ENCODE results near the gene B3GNT3. TPM values are rescaled to one million over a fixed set of nuclear protein-coding genes. Genes with fewer than 3 reads are reported as not detected.
A peak's percentile ranks its signal among the peaks of the same experiment; 100 is the strongest.

Gene B3GNT3
- total and polyA plus RNA-seq, 2 of the 13 experiments (the other 11 are each of a cell fraction or from before 2014, with no cell fraction given): 0.86 to 4.0 TPM

GRCh38 chr19:17765069-17765618 is 29.8 kb upstream of the B3GNT3 start (continued):
- TF ChIP-seq RAD51 (IDR thresholded peaks at IDR 0.05; ENCODE audit: borderline replicate concordance): no peak
- peak; percentile 26; the same call in 1 of the 2 replicates for TF ChIP-seq THAP9 (CRISPR knock-in tag; IDR thresholded peaks at IDR 0.05; ENCODE audit: borderline replicate concordance)
- TF ChIP-seq HIC2 (CRISPR knock-in tag; IDR thresholded peaks at IDR 0.05; ENCODE audit: low read depth): peak; percentile 67; the same call in 1 of the 2 replicates
- TF ChIP-seq ATAD3A (CRISPR knock-in tag; IDR thresholded peaks at IDR 0.05): no peak
- TF ChIP-seq SAFB2 (CRISPR knock-in tag; IDR thresholded peaks at IDR 0.05; ENCODE audit: borderline replicate concordance, low read depth): no peak
- no peak for TF ChIP-seq NBN (conservative IDR thresholded peaks at IDR 0.05)
- no peak for TF ChIP-seq WIZ (CRISPR knock-in tag; IDR thresholded peaks at IDR 0.05)
- TF ChIP-seq NFRKB (IDR thresholded peaks at IDR 0.05): no peak
- TF ChIP-seq ATF6 (CRISPR knock-in tag; conservative IDR thresholded peaks at IDR 0.05): no peak
- TF ChIP-seq ESRRA (CRISPR knock-in tag; IDR thresholded peaks at IDR 0.05; ENCODE audit: low read depth): peak; percentile 71
- peak; percentile 51; the same call in 1 of the 2 replicates for TF ChIP-seq ZNF331 (CRISPR knock-in tag; IDR thresholded peaks at IDR 0.05)
- TF ChIP-seq ZNF256 (CRISPR knock-in tag; conservative IDR thresholded peaks at IDR 0.05): no peak
- TF ChIP-seq ZNF44 (CRISPR knock-in tag; IDR thresholded peaks at IDR 0.05): no peak
- no peak for TF ChIP-seq ZNF367 (CRISPR knock-in tag; IDR thresholded peaks at IDR 0.05; ENCODE audit: borderline replicate concordance)
- no peak for TF ChIP-seq SATB2 (CRISPR knock-in tag; IDR thresholded peaks at IDR 0.05)
- TF ChIP-seq TOE1 (CRISPR knock-in tag; IDR thresholded peaks at IDR 0.05): no peak
- peak; percentile 68; the same call in 1 of the 2 replicates for TF ChIP-seq YEATS2 (CRISPR knock-in tag; IDR thresholded peaks at IDR 0.05; ENCODE audit: borderline replicate concordance)
- no peak for TF ChIP-seq ZNF749 (CRISPR knock-in tag; IDR thresholded peaks at IDR 0.05; ENCODE audit: borderline replicate concordance)
- TF ChIP-seq ZNF441 (CRISPR knock-in tag; IDR thresholded peaks at IDR 0.05; ENCODE audit: borderline replicate concordance): 0 out of 2 replicates have a peak, but pooled peaks have one; percentile 29
- peak; percentile 32; the same call in 1 of the 2 replicates for TF ChIP-seq TFE3 (CRISPR knock-in tag; IDR thresholded peaks at IDR 0.05)
- peak; percentile 40; the same call in 1 of the 2 replicates for TF ChIP-seq SOX5 (CRISPR knock-in tag; IDR thresholded peaks at IDR 0.05; ENCODE audit: borderline replicate concordance)
- no peak for TF ChIP-seq MYPOP (CRISPR knock-in tag; IDR thresholded peaks at IDR 0.05)

Measured in HepG2 (cell line).